Esophagus squamous epithelium (tissue), 5 donors: ENCODE measurements around the gene ALKBH5. TPM values are rescaled to one million over a fixed set of nuclear protein-coding genes. Genes with fewer than 3 reads are reported as not detected.

ENCODE experiments used
- DNase-seq: peaks from one replicate; lab custom pipeline; 2025; lab: John Stamatoyannopoulos, UW
- H3K27ac ChIP-seq, 4 donors: fragments of 200-600 bp; sonication (generic); one replicate each; pipeline ENCODE4 v1.5.1; 2016 to 2019; ENCODE audit warnings: mild to moderate bottlenecking in 1 of 4
- H3K27me3 ChIP-seq, 4 donors: fragments of 200-600 bp; sonication (generic); 1 replicate in 3 of 4; 2 replicates in 1 of 4; pipeline versions ENCODE4 v1.5.1 to v1.6.0; 2017 to 2021; ENCODE audit warnings: antibody characterized with exemption in 1 of 4
- H3K36me3 ChIP-seq, 3 donors: fragments of 200-600 bp; sonication (generic); one replicate each; pipeline ENCODE4 v1.5.1; 2016 to 2019
- H3K4me1 ChIP-seq, 3 donors: fragments of 200-600 bp; sonication (generic); one replicate each; pipeline ENCODE4 v1.5.1; 2017 to 2019
- H3K4me3 ChIP-seq, 4 donors: fragments of 200-600 bp; sonication (generic); 1 replicate in 3 of 4; 2 replicates in 1 of 4; pipeline ENCODE4 v1.5.1; 2016 to 2019; ENCODE audit warnings: mild to moderate bottlenecking in 2 of 4, moderate library complexity in 1 of 4
- H3K9me3 ChIP-seq, 3 donors: fragments of 200-600 bp; sonication (generic); one replicate each; pipeline ENCODE4 v1.5.1; 2016 to 2019
- POLR2A ChIP-seq, 4 donors: fragments of 450-650 bp; IDR thresholded peaks; one replicate each; pipeline ENCODE4 v1.6.1; 2017; ENCODE audit warnings: antibody characterized with exemption in 4 of 4, mild to moderate bottlenecking in 4 of 4, moderate library complexity in 3 of 4
- WGBS, 2 donors: methylation state at CpG; one replicate each; pipeline ENCODE4 v1.1.5; 2018; 5-methylcytosine and 5-hydroxymethylcytosine counted together
- intact Hi-C: fragments of 100-400 bp; cut with DNase I; formaldehyde crosslinking; loops from one replicate; pipeline ENCODE4 v1.15.0; 2022
- total RNA-seq, 4 donors: library from RNA; depleted of rRNA; stranded (reverse); fragments of >200 nt; gene quantifications; one replicate each; pipeline ENCODE4 v1.1.0, GENCODE V29; 2016
- TF ChIP-seq, protein P1 (sequence below), 6 experiments: fragments of 450-650 bp in 4 of 6; fragments of 200-600 bp in 2 of 6; sonication (generic) in 2 of 6; IDR thresholded peaks; one replicate each; pipeline ENCODE4 v1.5.1; 2016 to 2019; ENCODE audit warnings: antibody characterized with exemption in 6 of 6, mild to moderate bottlenecking in 4 of 6, moderate library complexity in 4 of 6
- donor health status: DM: yes; HTN: yes; CAD: no.

ALKBH5 gene
- total RNA-seq, 4 donors from 2014 or later, result 55.8 to 58.9 (median 56.9) TPM

DNA sequence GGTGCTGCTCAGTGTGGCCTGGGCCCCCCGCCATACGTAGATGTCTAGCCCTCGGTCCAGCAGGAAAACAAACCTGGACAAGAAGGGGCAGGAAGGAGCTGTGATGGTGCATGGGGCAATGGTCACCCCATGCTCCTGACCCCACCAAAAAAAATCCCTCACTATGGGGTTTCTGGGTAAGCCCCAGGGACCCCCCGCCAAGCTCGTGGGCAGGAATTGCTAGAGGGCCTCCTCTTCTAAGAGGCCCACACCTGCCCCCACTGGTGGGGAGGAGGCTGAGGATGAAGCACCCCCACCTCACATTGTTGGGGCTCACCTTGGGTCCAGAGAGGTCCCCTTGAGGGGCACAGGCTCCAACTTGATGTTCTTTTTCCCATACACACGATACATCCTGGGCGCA, 65.2 kb downstream of the ALKBH5 start:
- no peak for DNase-seq
- no peaks in the 10 kb centered on the region for H3K9me3 ChIP-seq
- intact Hi-C loops, result no loop called here
- no peak overlapping the region for H3K4me3 ChIP-seq
- TF ChIP-seq POLR2A (IDR thresholded peaks at IDR 0.05), result no peak
- TF ChIP-seq, protein P1, sequence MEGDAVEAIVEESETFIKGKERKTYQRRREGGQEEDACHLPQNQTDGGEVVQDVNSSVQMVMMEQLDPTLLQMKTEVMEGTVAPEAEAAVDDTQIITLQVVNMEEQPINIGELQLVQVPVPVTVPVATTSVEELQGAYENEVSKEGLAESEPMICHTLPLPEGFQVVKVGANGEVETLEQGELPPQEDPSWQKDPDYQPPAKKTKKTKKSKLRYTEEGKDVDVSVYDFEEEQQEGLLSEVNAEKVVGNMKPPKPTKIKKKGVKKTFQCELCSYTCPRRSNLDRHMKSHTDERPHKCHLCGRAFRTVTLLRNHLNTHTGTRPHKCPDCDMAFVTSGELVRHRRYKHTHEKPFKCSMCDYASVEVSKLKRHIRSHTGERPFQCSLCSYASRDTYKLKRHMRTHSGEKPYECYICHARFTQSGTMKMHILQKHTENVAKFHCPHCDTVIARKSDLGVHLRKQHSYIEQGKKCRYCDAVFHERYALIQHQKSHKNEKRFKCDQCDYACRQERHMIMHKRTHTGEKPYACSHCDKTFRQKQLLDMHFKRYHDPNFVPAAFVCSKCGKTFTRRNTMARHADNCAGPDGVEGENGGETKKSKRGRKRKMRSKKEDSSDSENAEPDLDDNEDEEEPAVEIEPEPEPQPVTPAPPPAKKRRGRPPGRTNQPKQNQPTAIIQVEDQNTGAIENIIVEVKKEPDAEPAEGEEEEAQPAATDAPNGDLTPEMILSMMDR (IDR thresholded peaks at IDR 0.05), result no peak
- H3K27ac ChIP-seq, result peak overlapping the region; percentile 62 to 81 (median 67)
- no peaks in the 10 kb centered on the region for H3K27me3 ChIP-seq
- 94 to 95% methylated on average over 2 to 3 of the region's 7 CpGs for WGBS, 2 donors
- H3K36me3 ChIP-seq, result peaks cover 38 to 98% (median 51%) of the 10 kb centered on the region in 3 donors
- peaks cover 20 to 81% (median 26%) of the 10 kb centered on the region in 3 donors for H3K4me1 ChIP-seq

DNA sequence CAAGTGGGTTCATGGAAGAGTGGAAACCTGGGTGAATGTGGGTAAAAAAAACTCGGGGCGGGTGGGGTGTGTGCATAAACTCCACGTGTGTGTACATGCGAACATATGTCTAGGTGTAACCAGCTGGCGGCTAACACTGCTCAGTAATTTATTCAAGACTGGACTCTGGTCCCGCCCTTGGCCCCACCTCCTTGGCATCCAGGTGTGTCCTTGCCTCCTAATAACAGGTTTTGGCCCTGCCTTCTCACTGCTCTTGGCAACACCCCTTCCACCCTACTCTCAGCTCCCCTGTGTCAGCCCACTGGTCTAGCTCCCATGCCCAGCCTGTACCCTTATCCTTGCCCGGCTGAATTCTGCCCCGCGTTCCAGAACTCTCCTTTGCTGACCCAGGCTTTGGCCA, 66.6 kb downstream of the ALKBH5 start:
- intact Hi-C loops, result no loop called here
- 48 to 59% methylated on average over 9 of the region's 9 CpGs for WGBS, 2 donors
- Histone ChIP-seq H3K4me3 (no peak overlapping the region), H3K4me1 (peaks cover 20 to 67% (median 26%) of the 10 kb centered on the region in 3 donors), H3K36me3 (peaks cover 47 to 98% (median 65%) of the 10 kb centered on the region in 3 donors), H3K9me3 (no peaks in the 10 kb centered on the region), H3K27me3 (no peaks in the 10 kb centered on the region), H3K27ac (peak overlapping the region in 1 of 4 donors; percentile 34)
- DNase-seq, result no peak
- TF ChIP-seq, protein P1 (IDR thresholded peaks at IDR 0.05), result no peak

DNA sequence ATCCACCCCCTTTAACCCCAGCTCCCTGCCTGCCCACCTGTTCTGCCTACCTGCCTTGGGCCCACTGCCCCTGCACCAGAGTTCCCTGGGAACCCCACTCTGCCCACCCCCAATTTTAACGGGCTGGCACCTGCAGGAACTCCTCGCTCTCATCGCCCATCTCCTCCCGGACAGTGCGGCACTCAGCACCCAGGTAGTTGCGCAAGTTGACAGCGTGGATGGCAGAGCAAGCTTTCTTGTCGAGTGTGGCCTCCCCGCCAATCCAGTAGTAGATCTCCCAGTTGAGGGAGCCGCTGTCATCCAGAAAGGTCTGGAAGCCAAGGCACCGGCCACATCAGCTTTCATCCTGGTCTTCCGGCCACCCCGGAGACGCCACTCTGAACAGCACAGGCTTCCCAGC, 67.1 kb downstream of the ALKBH5 start:
- H3K27me3 ChIP-seq, result no peaks in the 10 kb centered on the region
- H3K27ac ChIP-seq, result peak overlapping the region in 1 of 4 donors; percentile 34
- H3K36me3 ChIP-seq, result peaks cover 45 to 98% (median 67%) of the 10 kb centered on the region in 3 donors
- intact Hi-C loops, result no loop called here
- H3K4me1 ChIP-seq, result peaks cover 20 to 62% (median 26%) of the 10 kb centered on the region in 3 donors
- TF ChIP-seq POLR2A (IDR thresholded peaks at IDR 0.05), result no peak
- TF ChIP-seq, protein P1 (IDR thresholded peaks at IDR 0.05), result no peak
- H3K4me3 ChIP-seq, result no peak overlapping the region
- 89 to 92% methylated on average over 2 to 11 of the region's 14 CpGs for WGBS, 2 donors
- H3K9me3 ChIP-seq, result no peaks in the 10 kb centered on the region
- no peak for DNase-seq

DNA sequence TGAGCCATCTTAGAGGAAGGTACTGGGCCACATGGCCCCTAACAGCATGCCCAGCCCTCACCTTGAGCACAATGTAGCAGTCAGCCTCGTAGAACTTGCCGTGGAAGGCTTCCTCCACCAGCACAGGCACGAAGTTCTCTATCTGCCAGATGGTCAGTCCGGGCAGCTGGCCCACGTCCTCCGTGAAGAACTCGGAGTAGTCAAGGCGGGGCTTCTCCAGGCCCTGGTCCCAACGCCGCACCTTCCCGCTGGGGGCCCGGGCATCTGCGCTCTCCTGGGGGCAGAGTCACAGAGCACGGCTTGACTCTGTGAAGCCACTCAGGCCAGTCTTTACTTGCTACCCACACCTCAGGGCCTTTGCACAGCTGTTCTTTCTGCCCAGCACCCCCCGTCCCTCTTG, 67.6 kb downstream of the ALKBH5 start:
- Histone ChIP-seq H3K9me3 (no peaks in the 10 kb centered on the region), H3K4me1 (peaks cover 16 to 61% (median 26%) of the 10 kb centered on the region in 3 donors), H3K27ac (no peak overlapping the region), H3K4me3 (no peak overlapping the region), H3K36me3 (peaks cover 44 to 98% (median 64%) of the 10 kb centered on the region in 3 donors), H3K27me3 (no peaks in the 10 kb centered on the region)
- 100% methylated on average over 1 to 3 of the region's 15 CpGs for WGBS, 2 donors
- no peak for TF ChIP-seq POLR2A (IDR thresholded peaks at IDR 0.05)
- TF ChIP-seq, protein P1 (IDR thresholded peaks at IDR 0.05), result no peak
- intact Hi-C loops, result no loop called here
- no peak for DNase-seq

DNA sequence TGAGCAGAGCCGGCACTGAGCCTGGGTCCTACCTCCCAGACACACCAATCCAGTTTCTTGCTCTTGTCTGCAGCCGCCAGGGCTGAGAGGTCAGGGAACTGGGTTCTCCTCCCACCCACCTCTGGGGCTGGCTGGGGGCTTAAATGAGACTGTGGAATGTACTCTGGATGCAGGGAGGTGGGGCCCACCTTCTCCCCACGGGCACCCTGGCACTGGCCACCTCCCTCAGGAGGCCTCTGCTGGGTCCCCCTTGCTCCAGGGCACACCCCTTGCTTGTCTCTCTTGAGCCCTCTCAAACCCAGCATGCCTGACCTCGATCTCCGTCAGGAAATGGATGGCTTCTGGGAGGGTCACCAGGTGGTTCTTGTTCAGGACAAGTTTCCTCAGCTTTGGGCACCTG, 68.5 kb downstream of the ALKBH5 start:
- H3K36me3 ChIP-seq, result peaks cover 45 to 97% (median 58%) of the 10 kb centered on the region in 3 donors
- H3K27ac ChIP-seq, result no peak overlapping the region
- peaks cover 20 to 61% (median 23%) of the 10 kb centered on the region in 3 donors for H3K4me1 ChIP-seq
- intact Hi-C loops, result no loop called here
- no peak overlapping the region for H3K4me3 ChIP-seq
- 80% methylated on average over 1 of the region's 5 CpGs; no CpG with 5 or more reads in 1 of the 2 donors for WGBS, 2 donors
- TF ChIP-seq, protein P1 (IDR thresholded peaks at IDR 0.05), result no peak
- TF ChIP-seq POLR2A (IDR thresholded peaks at IDR 0.05), result no peak
- no peaks in the 10 kb centered on the region for H3K9me3 ChIP-seq
- DNase-seq, result no peak
- no peaks in the 10 kb centered on the region for H3K27me3 ChIP-seq
